PC-3 (cell line): ENCODE results near the gene USO1. TPM values are rescaled to one million over a fixed set of nuclear protein-coding genes. Genes with fewer than 3 reads are reported as not detected.

Source experiments
- ATAC-seq: fragments of 200-7000 bp; cut with Tn5 transposase; 2 replicates; pipeline ENCODE4 v1.9.1; 2020; ENCODE audit warnings: mild to moderate bottlenecking, moderate library complexity
- BruUV-seq: library from RNA; stranded (reverse); fragments of 400-500 nt; replicated peaks from 2 replicates; lab custom pipeline; 2021; lab: Mats Ljungman, UMichigan
- CTCF ChIA-PET: fragments of 300-600 bp; sonication (Branson Sonifier 250); formaldehyde crosslinking; loops from one replicate; lab custom pipeline; 2022; ENCODE audit warnings: antibody characterized with exemption; lab: Charles Lee
- POLR2A ChIA-PET: fragments of 300-600 bp; sonication (Branson Sonifier 250); formaldehyde crosslinking; loops from one replicate; lab custom pipeline; 2022; ENCODE audit warnings: antibody characterized with exemption; ENCODE audit not compliant: unreplicated experiment; lab: Charles Lee
- DNase-seq: peaks from one replicate; pipeline ENCODE4 v3.0.0-alpha.2; 2015
- H2AFZ ChIP-seq: fragments of 300-600 bp; sonication (generic); 2 replicates; pipeline ENCODE4 v1.6.0; 2016; ENCODE audit warnings: antibody characterized with exemption, low read length
- H3F3A ChIP-seq: fragments of 300-600 bp; sonication (generic); one replicate; pipeline ENCODE4 v1.6.0; 2017; ENCODE audit warnings: antibody characterized with exemption, low read length, control low read depth, mild to moderate bottlenecking; ENCODE audit not compliant: unreplicated experiment
- H3K27ac ChIP-seq: fragments of 300-600 bp; sonication (generic); 2 replicates; pipeline ENCODE4 v1.5.1; 2016; ENCODE audit warnings: mild to moderate bottlenecking, low read length
- H3K27me3 ChIP-seq: fragments of 300-600 bp; sonication (generic); 2 replicates; pipeline ENCODE4 v1.6.1; 2016; ENCODE audit warnings: low read length, mixed read lengths
- H3K36me3 ChIP-seq: fragments of 300-600 bp; sonication (generic); 2 replicates; pipeline ENCODE4 v1.6.1; 2016; ENCODE audit warnings: low read depth, mixed run types, low read length, mixed read lengths
- H3K4me1 ChIP-seq: fragments of 300-600 bp; sonication (generic); 2 replicates; pipeline ENCODE4 v1.5.1; 2016; ENCODE audit warnings: low read length; ENCODE audit not compliant: insufficient read depth
- H3K4me2 ChIP-seq: fragments of 300-600 bp; sonication (generic); 2 replicates; pipeline ENCODE4 v1.6.0; 2016; ENCODE audit warnings: low read length
- H3K4me3 ChIP-seq: fragments of 300-600 bp; sonication (generic); 2 replicates; pipeline ENCODE4 v1.5.1; 2016; ENCODE audit warnings: mild to moderate bottlenecking, low read length, mixed read lengths
- H3K79me2 ChIP-seq: fragments of 300-600 bp; sonication (generic); 2 replicates; pipeline ENCODE4 v1.6.1; 2017; ENCODE audit warnings: low read length, mixed read lengths
- H3K9ac ChIP-seq: fragments of 300-600 bp; sonication (generic); 2 replicates; pipeline ENCODE4 v1.6.0; 2016; ENCODE audit warnings: mild to moderate bottlenecking, low read length
- H3K9me2 ChIP-seq: fragments of 300-600 bp; sonication (generic); replicated peaks from 2 replicates; pipeline ENCODE4 v1.6.1; 2016; ENCODE audit warnings: mixed run types, low read length, mixed read lengths
- H3K9me3 ChIP-seq: fragments of 300-600 bp; sonication (generic); 2 replicates; pipeline ENCODE4 v1.6.1; 2016; ENCODE audit warnings: low read length, mixed read lengths
- H4K20me1 ChIP-seq: fragments of 300-600 bp; sonication (generic); 2 replicates; pipeline ENCODE4 v1.6.1; 2016; ENCODE audit warnings: low read length, mixed read lengths
- CTCF ChIP-seq: fragments of 300-600 bp; sonication (generic); conservative IDR thresholded peaks from 2 replicates; pipeline ENCODE4 v1.5.1; 2017; ENCODE audit warnings: antibody characterized with exemption, low read depth, mild to moderate bottlenecking, low read length
- EZH2 ChIP-seq: fragments of 300-600 bp; sonication (generic); IDR thresholded peaks from one replicate; pipeline ENCODE4 v1.6.1; 2017; ENCODE audit warnings: antibody characterized with exemption, mild to moderate bottlenecking, low read length; ENCODE audit not compliant: unreplicated experiment
- EZH2phosphoT487 ChIP-seq: fragments of 300-600 bp; sonication (generic); IDR thresholded peaks from 2 replicates; pipeline ENCODE4 v1.6.1; 2018; ENCODE audit warnings: mild to moderate bottlenecking, antibody characterized with exemption, low read length, borderline replicate concordance
- intact Hi-C: fragments of 100-400 bp; cut with micrococcal nuclease; formaldehyde crosslinking; loops from 2 replicates; pipeline ENCODE4 v1.9.0; 2023
- total RNA-seq: library from RNA; depleted of rRNA; stranded (reverse); fragments of >200 nt; gene quantifications from 2 replicates; pipeline ENCODE4 v1.2.3, GENCODE V29; 2014

The USO1 gene
- total RNA-seq, 1 experiment from 2014 or later, result 34.3 TPM

- no peaks in the 10 kb centered on the region for H3K9me2 ChIP-seq
- no peak overlapping the region for H3K4me2 ChIP-seq
- no peaks in the 10 kb centered on the region for H4K20me1 ChIP-seq
- TF ChIP-seq CTCF (no peak), EZH2phosphoT487 (no peak), EZH2 (no peak)
- no peaks in the 10 kb centered on the region for H3K9me3 ChIP-seq
- no TSS peak for BruUV-seq
- H3K36me3 ChIP-seq, result no peaks in the 10 kb centered on the region
- no peaks in the 10 kb centered on the region for H3K27me3 ChIP-seq
- no peak overlapping the region for H2AFZ ChIP-seq
- ChIA-PET POLR2A (no interaction called here), CTCF (no interaction called here)
- no peak for ATAC-seq
- peaks cover 21% of the 10 kb centered on the region; the same call in 1 of the 2 replicates for H3K79me2 ChIP-seq
- H3K9ac ChIP-seq, result no peak overlapping the region
- peaks cover 4% of the 10 kb centered on the region; the same call in 1 of the 2 replicates for H3K4me1 ChIP-seq
- DNase-seq, result no peak
- H3K4me3 ChIP-seq, result no peak overlapping the region
- no peaks in the 10 kb centered on the region for H3F3A ChIP-seq
- intact Hi-C loops, result no loop called here
- no peak overlapping the region for H3K27ac ChIP-seq
Measured at GRCh38 chr4:75745161-75745560, 20.8 kb downstream of the USO1 start.

- Histone ChIP-seq H3K9ac (no peak overlapping the region), H3K9me3 (no peaks in the 10 kb centered on the region), H3K9me2 (no peaks in the 10 kb centered on the region), H3K4me1 (peaks cover 3% of the 10 kb centered on the region; the same call in 1 of the 2 replicates), H4K20me1 (no peaks in the 10 kb centered on the region), H3K27me3 (no peaks in the 10 kb centered on the region), H3F3A (no peaks in the 10 kb centered on the region), H3K36me3 (no peaks in the 10 kb centered on the region), H3K4me2 (no peak overlapping the region), H3K27ac (no peak overlapping the region), H3K4me3 (no peak overlapping the region), H3K79me2 (peaks cover 21% of the 10 kb centered on the region; the same call in 1 of the 2 replicates), H2AFZ (no peak overlapping the region)
- ChIA-PET POLR2A (no interaction called here), CTCF (no interaction called here)
- intact Hi-C loops, result no loop called here
- no peak for TF ChIP-seq EZH2phosphoT487
- no peak for TF ChIP-seq EZH2
- TF ChIP-seq CTCF, result no peak
- no peak for DNase-seq
- BruUV-seq, result no TSS peak
- no peak for ATAC-seq
Measured at GRCh38 chr4:75745721-75746199, 21.4 kb downstream of the USO1 start.

GRCh38 chr4:75752637-75753036 is 28.3 kb downstream of the USO1 start:
- H3K4me1 ChIP-seq, result no peaks in the 10 kb centered on the region
- ChIA-PET POLR2A (no interaction called here), CTCF (no interaction called here)
- H2AFZ ChIP-seq, result no peak overlapping the region
- no peaks in the 10 kb centered on the region for H3K27me3 ChIP-seq
- intact Hi-C loops, result no loop called here
- H3K9me3 ChIP-seq, result no peaks in the 10 kb centered on the region
- ATAC-seq (no peak), DNase-seq (no peak)
- peaks cover 5% of the 10 kb centered on the region; the same call in 1 of the 2 replicates for H3K36me3 ChIP-seq
- TF ChIP-seq EZH2 (no peak), EZH2phosphoT487 (no peak), CTCF (no peak)
- H3K4me3 ChIP-seq, result no peak overlapping the region
- no peak overlapping the region for H3K27ac ChIP-seq
- H3K9ac ChIP-seq, result no peak overlapping the region
- no peak overlapping the region for H3K4me2 ChIP-seq
- BruUV-seq, result no TSS peak
- no peaks in the 10 kb centered on the region for H3F3A ChIP-seq
- no peaks in the 10 kb centered on the region for H4K20me1 ChIP-seq
- no peaks in the 10 kb centered on the region for H3K9me2 ChIP-seq
- H3K79me2 ChIP-seq, result no peaks in the 10 kb centered on the region
